Gastrocnemius medialis (tissue), 4 donors: Measurements from ENCODE around the gene VTI1A. TPM values are rescaled to one million over a fixed set of nuclear protein-coding genes. Genes with fewer than 3 reads are reported as not detected.

ENCODE experiments used
- ATAC-seq, 2 donors: fragments of 150-250 bp; one replicate each; pipeline ENCODE4 v1.9.1; 2016
- DNase-seq, 2 donors: peaks; one replicate each; pipeline ENCODE4 v3.0.0-alpha.2; 2019
- H3K27ac ChIP-seq, 4 donors: fragments of 200-600 bp; sonication (generic); 1 replicate in 1 of 4; 2 replicates in 3 of 4; pipeline ENCODE4 v1.5.1; 2016 to 2018; ENCODE audit warnings: mild to moderate bottlenecking in 2 of 4, moderate library complexity in 1 of 4
- H3K27me3 ChIP-seq, 3 donors: fragments of 200-600 bp; sonication (generic) in 2 of 3; 1 replicate in 1 of 3; 2 replicates in 2 of 3; pipeline versions ENCODE4 v1.5.1 to v1.6.0; 2016 to 2019; ENCODE audit warnings: mild to moderate bottlenecking in 1 of 3, moderate library complexity in 1 of 3
- H3K36me3 ChIP-seq, 2 donors: fragments of 200-600 bp; sonication (generic) in 1 of 2; one replicate each; pipeline ENCODE4 v1.5.1; 2017 to 2018
- H3K4me1 ChIP-seq, 2 donors: fragments of 200-600 bp; sonication (generic) in 1 of 2; one replicate each; pipeline ENCODE4 v1.5.1; 2016 to 2017; ENCODE audit warnings: mild to moderate bottlenecking in 2 of 2
- H3K4me3 ChIP-seq, 4 donors: fragments of 200-600 bp; sonication (generic) in 3 of 4; 1 replicate in 1 of 4; 2 replicates in 3 of 4; pipeline ENCODE4 v1.5.1; 2016 to 2019; ENCODE audit warnings: mild to moderate bottlenecking in 2 of 4
- H3K9me3 ChIP-seq, 3 donors: fragments of 200-600 bp; sonication (generic) in 2 of 3; 1 replicate in 1 of 3; 2 replicates in 2 of 3; pipeline ENCODE4 v1.5.1; 2016 to 2019
- CTCF ChIP-seq, 5 experiments: fragments of 450-650 bp in 3 of 5; fragments of 200-600 bp in 2 of 5; sonication (generic) in 2 of 5; IDR thresholded peaks in 4 of 5; conservative IDR thresholded peaks in 1 of 5; 1 replicate in 4 of 5; 2 replicates in 1 of 5; pipeline ENCODE4 v1.5.1; 2016 to 2019; ENCODE audit warnings: antibody characterized with exemption in 5 of 5, mild to moderate bottlenecking in 3 of 5, moderate library complexity in 3 of 5
- POLR2A ChIP-seq, 2 donors: fragments of 450-650 bp; IDR thresholded peaks; one replicate each; pipeline ENCODE4 v1.6.1; 2017; ENCODE audit warnings: antibody characterized with exemption in 2 of 2, mild to moderate bottlenecking in 2 of 2, moderate library complexity in 2 of 2
- in situ Hi-C, 4 donors: fragments of 200-750 bp; cut with MboI; loops; one replicate each; pipeline versions ENCODE4 v1.15.0 to v1.8.0; 2017; ENCODE audit warnings: low sequenced_read_pairs in 4 of 4
- intact Hi-C: fragments of 100-400 bp; cut with DNase I; formaldehyde crosslinking; loops from one replicate; pipeline ENCODE4 v1.15.1; 2023; ENCODE audit warnings: low total_unique reads
- total RNA-seq, 4 donors: library from RNA; depleted of rRNA; stranded (reverse); fragments of >200 nt; gene quantifications; one replicate each; pipeline versions ENCODE4 v1.1.0 to v1.2.3, GENCODE V29; 2016

Gene VTI1A
- total RNA-seq, 4 donors from 2014 or later = 26.5 to 51.2 (median 30.6) TPM

- Histone ChIP-seq H3K27me3 (no peaks in the 10 kb centered on the region), H3K9me3 (no peaks in the 10 kb centered on the region), H3K27ac (no peak overlapping the region), H3K4me1 (no peaks in the 10 kb centered on the region), H3K4me3 (no peak overlapping the region), H3K36me3 (peaks cover 7 to 83% of the 10 kb centered on the region in 2 donors)
- DNase-seq = no peak
- no peak for ATAC-seq
- in situ Hi-C loops = loop anchor here in 3 of 4 donors (25.0 kb wide), 1 partner anchor 246 kb away; the partner anchor contains the start of gene GPAM (in 3 of the 3)
- TF ChIP-seq CTCF (IDR thresholded peaks at IDR 0.05 in 4 of 5, conservative IDR thresholded peaks at IDR 0.05 in 1 of 5) = no peak
- no peak for TF ChIP-seq POLR2A (IDR thresholded peaks at IDR 0.05)
- intact Hi-C loops = no loop called here
Measured at GRCh38 chr10:112433136-112433535, 13.9 kb upstream of the VTI1A start.

GRCh38 chr10:112434988-112435619 lies 11.9 kb upstream of the VTI1A start:
- in situ Hi-C loops = loop anchor here in 3 of 4 donors (25.0 kb wide), 1 partner anchor 248 kb away; the partner anchor contains the start of gene GPAM (in 3 of the 3)
- peaks cover 7 to 85% of the 10 kb centered on the region in 2 donors for H3K36me3 ChIP-seq

GRCh38 chr10:112438356-112438755 lies 8.7 kb upstream of the VTI1A start:
- TF ChIP-seq POLR2A (IDR thresholded peaks at IDR 0.05) (no peak), CTCF (IDR thresholded peaks at IDR 0.05 in 4 of 5, conservative IDR thresholded peaks at IDR 0.05 in 1 of 5) (no peak)
- H3K9me3 ChIP-seq = no peaks in the 10 kb centered on the region
- intact Hi-C loops (no loop called here), in situ Hi-C loops (loop anchor here in 3 of 4 donors (25.0 kb wide), 1 partner anchor 251 kb away; the partner anchor contains the start of gene GPAM (in 3 of the 3))
- no peak overlapping the region for H3K4me3 ChIP-seq
- ATAC-seq (no peak), DNase-seq (no peak)
- no peaks in the 10 kb centered on the region for H3K4me1 ChIP-seq
- H3K27ac ChIP-seq = no peak overlapping the region
- peaks cover 5 to 84% of the 10 kb centered on the region in 2 donors for H3K36me3 ChIP-seq
- no peaks in the 10 kb centered on the region for H3K27me3 ChIP-seq

More at GRCh38 chr10:112434988-112435619, 11.9 kb upstream of the VTI1A start:
- ATAC-seq = no peak
- no peak for DNase-seq
- Histone ChIP-seq H3K27ac (no peak overlapping the region), H3K27me3 (no peaks in the 10 kb centered on the region), H3K9me3 (no peaks in the 10 kb centered on the region), H3K4me1 (no peaks in the 10 kb centered on the region), H3K4me3 (no peak overlapping the region)
- no peak for TF ChIP-seq POLR2A (IDR thresholded peaks at IDR 0.05)
- peak in 3 of 5 experiments; percentile 10 to 32 (median 20) for TF ChIP-seq CTCF (IDR thresholded peaks at IDR 0.05 in 4 of 5, conservative IDR thresholded peaks at IDR 0.05 in 1 of 5)
- intact Hi-C loops = no loop called here

- no peak overlapping the region for H3K4me3 ChIP-seq
- in situ Hi-C loops (loop anchor here in 3 of 4 donors (25.0 kb wide), 1 partner anchor 254 kb away; the partner anchor contains the start of gene GPAM (in 3 of the 3)), intact Hi-C loops (no loop called here)
- H3K4me1 ChIP-seq = peaks cover 8 to 11% of the 10 kb centered on the region in 2 donors
- no peak for DNase-seq
- H3K27ac ChIP-seq = no peak overlapping the region
- peaks cover 5 to 80% of the 10 kb centered on the region in 2 donors for H3K36me3 ChIP-seq
- H3K27me3 ChIP-seq = no peaks in the 10 kb centered on the region
- no peaks in the 10 kb centered on the region for H3K9me3 ChIP-seq
- no peak for ATAC-seq
- TF ChIP-seq CTCF (IDR thresholded peaks at IDR 0.05 in 4 of 5, conservative IDR thresholded peaks at IDR 0.05 in 1 of 5) (no peak), POLR2A (IDR thresholded peaks at IDR 0.05) (no peak)
Measured at GRCh38 chr10:112441520-112441919, 5.5 kb upstream of the VTI1A start.
